Measurements from ENCODE around the gene FBXO4. TPM values are rescaled to one million over a fixed set of nuclear protein-coding genes. Genes with fewer than 3 reads are reported as not detected.

Gene FBXO4
- total RNA-seq, 1 experiment from 2014 or later: 9.6 TPM

- Histone ChIP-seq H3K27ac (ENCODE audit: low read depth, low read length, poor library complexity, severe bottlenecking) (no peak overlapping the region), H3K36me3 (ENCODE audit: insufficient read depth, low read length, poor library complexity, severe bottlenecking) (peaks cover 33% of the 10 kb centered on the region), H3K4me3 (ENCODE audit: low read depth, low read length, poor library complexity, severe bottlenecking) (no peak overlapping the region), H3K4me1 (ENCODE audit: insufficient read depth, low read length, poor library complexity, severe bottlenecking) (peaks cover 5% of the 10 kb centered on the region), H3K27me3 (replicated peaks; ENCODE audit: insufficient read depth, low read depth, low read length, poor library complexity) (no peaks in the 10 kb centered on the region), H3K9me3 (ENCODE audit: low read depth, low read length, poor library complexity, severe bottlenecking) (no peaks in the 10 kb centered on the region)
- intact Hi-C loops (cut with micrococcal nuclease; ENCODE audit: unreplicated experiment): no loop called here
- BruUV-seq (replicated peaks): no TSS peak
- no peak for DNase-seq (ENCODE audit: low spot score)
- TF ChIP-seq EZH2 (IDR thresholded peaks at IDR 0.05; ENCODE audit: borderline replicate concordance, low read depth, low read length, poor library complexity, severe bottlenecking) (no peak), CTCF (conservative IDR thresholded peaks at IDR 0.05; ENCODE audit: low read depth, low read length) (no peak)
- ChIA-PET CTCF (no interaction called here), POLR2A (ENCODE audit: low non-redundant PET) (no interaction called here)
Observed at GRCh38 chr5:41921166-41921565, 3.9 kb upstream of the FBXO4 start.

- CTCF ChIA-PET: no interaction called here
Observed at GRCh38 chr5:41921874-41922273, 3.2 kb upstream of the FBXO4 start.

GRCh38 chr5:41924526-41924871 lies 582 bp upstream of the FBXO4 start:
- no peaks in the 10 kb centered on the region for H3K27me3 ChIP-seq (replicated peaks; ENCODE audit: insufficient read depth, low read depth, low read length, poor library complexity)
- H3K27ac ChIP-seq (ENCODE audit: low read depth, low read length, poor library complexity, severe bottlenecking): peak overlapping the region; percentile 93
- DNase-seq (ENCODE audit: low spot score): no peak
- peak overlapping the region; percentile 70 for H3K4me3 ChIP-seq (ENCODE audit: low read depth, low read length, poor library complexity, severe bottlenecking)
- peaks cover 9% of the 10 kb centered on the region for H3K36me3 ChIP-seq (ENCODE audit: insufficient read depth, low read length, poor library complexity, severe bottlenecking)
- TF ChIP-seq EZH2 (IDR thresholded peaks at IDR 0.05; ENCODE audit: borderline replicate concordance, low read depth, low read length, poor library complexity, severe bottlenecking) (no peak), CTCF (conservative IDR thresholded peaks at IDR 0.05; ENCODE audit: low read depth, low read length) (no peak)
- BruUV-seq (replicated peaks): TSS peak; percentile 66
- ChIA-PET CTCF (no interaction called here), POLR2A (ENCODE audit: low non-redundant PET) (no interaction called here)
- peaks cover 5% of the 10 kb centered on the region for H3K4me1 ChIP-seq (ENCODE audit: insufficient read depth, low read length, poor library complexity, severe bottlenecking)
- intact Hi-C loops (cut with micrococcal nuclease; ENCODE audit: unreplicated experiment): no loop called here
- no peaks in the 10 kb centered on the region for H3K9me3 ChIP-seq (ENCODE audit: low read depth, low read length, poor library complexity, severe bottlenecking)

More at GRCh38 chr5:41921874-41922273, 3.2 kb upstream of the FBXO4 start:
- H3K4me1 ChIP-seq (ENCODE audit: insufficient read depth, low read length, poor library complexity, severe bottlenecking): peaks cover 5% of the 10 kb centered on the region
- no TSS peak for BruUV-seq (replicated peaks)
- H3K9me3 ChIP-seq (ENCODE audit: low read depth, low read length, poor library complexity, severe bottlenecking): no peaks in the 10 kb centered on the region
- TF ChIP-seq EZH2 (IDR thresholded peaks at IDR 0.05; ENCODE audit: borderline replicate concordance, low read depth, low read length, poor library complexity, severe bottlenecking): no peak
- TF ChIP-seq CTCF (conservative IDR thresholded peaks at IDR 0.05; ENCODE audit: low read depth, low read length): no peak
- peaks cover 29% of the 10 kb centered on the region for H3K36me3 ChIP-seq (ENCODE audit: insufficient read depth, low read length, poor library complexity, severe bottlenecking)
- DNase-seq (ENCODE audit: low spot score): peak; percentile 5
- intact Hi-C loops (cut with micrococcal nuclease; ENCODE audit: unreplicated experiment): no loop called here
- H3K27me3 ChIP-seq (replicated peaks; ENCODE audit: insufficient read depth, low read depth, low read length, poor library complexity): no peaks in the 10 kb centered on the region
- no peak overlapping the region for H3K27ac ChIP-seq (ENCODE audit: low read depth, low read length, poor library complexity, severe bottlenecking)
- POLR2A ChIA-PET (ENCODE audit: low non-redundant PET): no interaction called here
- H3K4me3 ChIP-seq (ENCODE audit: low read depth, low read length, poor library complexity, severe bottlenecking): no peak overlapping the region
